GM18861 (cell line): ENCODE results near the gene SPEG.
A peak's percentile ranks its signal among the peaks of the same experiment; 100 is the strongest.

Experiments
- ATAC-seq: cut with Tn5 transposase; IDR thresholded peaks from one replicate; pipeline ENCODE4 v1.9.1; 2021; ENCODE audit not compliant: unreplicated experiment

The SPEG gene

GRCh38 chr2:219458996-219459395 is 24.4 kb downstream of the SPEG start:
- ATAC-seq: no peak

GRCh38 chr2:219459460-219460311 is 25.0 kb downstream of the SPEG start:
- ATAC-seq: peak; percentile 71

GRCh38 chr2:219460424-219460926 is 25.8 kb downstream of the SPEG start:
- ATAC-seq: no peak

GRCh38 chr2:219461047-219461514 is 26.4 kb downstream of the SPEG start:
- no peak for ATAC-seq

- ATAC-seq: no peak
Observed at GRCh38 chr2:219461669-219462068, 27.0 kb downstream of the SPEG start.

- ATAC-seq: no peak
Observed at GRCh38 chr2:219462349-219462748, 27.7 kb downstream of the SPEG start.

GRCh38 chr2:219464286-219465032 is 29.8 kb downstream of the SPEG start:
- no peak for ATAC-seq

- ATAC-seq: no peak
Observed at GRCh38 chr2:219465659-219466561, 31.3 kb downstream of the SPEG start.

GRCh38 chr2:219466816-219467735 is 32.4 kb downstream of the SPEG start:
- no peak for ATAC-seq

GRCh38 chr2:219467736-219468075 is 33.1 kb downstream of the SPEG start:
- no peak for ATAC-seq

GRCh38 chr2:219468410-219469185 is 34.0 kb downstream of the SPEG start:
- ATAC-seq: no peak

- ATAC-seq: no peak
Observed at GRCh38 chr2:219469186-219469724, 34.6 kb downstream of the SPEG start.

- no peak for ATAC-seq
Observed at GRCh38 chr2:219470429-219470828, 35.8 kb downstream of the SPEG start.

- ATAC-seq: no peak
Observed at GRCh38 chr2:219471476-219472371, 37.1 kb downstream of the SPEG start.

GRCh38 chr2:219472629-219473187 is 38.1 kb downstream of the SPEG start:
- no peak for ATAC-seq

- ATAC-seq: no peak
Observed at GRCh38 chr2:219473511-219473910, 38.9 kb downstream of the SPEG start.

- ATAC-seq: no peak
Observed at GRCh38 chr2:219474285-219475060, 39.8 kb downstream of the SPEG start.
